CD8-positive, alpha-beta memory T cell (primary cell): ENCODE data around the gene BRWD1. TPM values are rescaled to one million over a fixed set of nuclear protein-coding genes. Genes with fewer than 3 reads are reported as not detected.

Source experiments
- CTCF ChIA-PET: fragments of 350-600 bp; sonication (Branson Sonifier 250); formaldehyde crosslinking; loops from one replicate; lab custom pipeline; 2021; ENCODE audit warnings: antibody characterized with exemption; lab: Charles Lee
- POLR2A ChIA-PET: fragments of 350-600 bp; sonication (Branson Sonifier 250); formaldehyde crosslinking; loops from one replicate; lab custom pipeline; 2021; ENCODE audit warnings: antibody characterized with exemption; lab: Charles Lee
- DNase-seq, 5 donors: peaks; one replicate each; pipeline versions ENCODE4 v3.0.0 to v3.0.0-alpha.2; 2020 to 2022; ENCODE audit warnings: mixed read lengths in 1 of 5
- H3K27ac ChIP-seq: one replicate; pipeline ENCODE4 v1.7.0; 2013; ENCODE audit warnings: low read depth, mild to moderate bottlenecking, low read length, moderate library complexity
- H3K27me3 ChIP-seq: 2 replicates; pipeline ENCODE4 v1.7.0; 2013; ENCODE audit warnings: low read length, mild to moderate bottlenecking; ENCODE audit not compliant: insufficient read depth, poor library complexity, severe bottlenecking
- H3K36me3 ChIP-seq: 2 replicates; pipeline ENCODE4 v1.7.0; 2013; ENCODE audit warnings: mild to moderate bottlenecking, low read length, moderate library complexity; ENCODE audit not compliant: insufficient read depth
- H3K4me1 ChIP-seq: 2 replicates; pipeline ENCODE4 v1.7.0; 2013; ENCODE audit warnings: mild to moderate bottlenecking, low read length, moderate library complexity; ENCODE audit not compliant: insufficient read depth
- H3K4me3 ChIP-seq: 2 replicates; pipeline ENCODE4 v1.7.0; 2013; ENCODE audit warnings: mild to moderate bottlenecking, low read length
- H3K9me3 ChIP-seq: 2 replicates; pipeline ENCODE4 v1.7.0; 2013; ENCODE audit warnings: mild to moderate bottlenecking, low read length
- H3K27ac Mint-ChIP-seq, 8 donors: one replicate each; pipeline ENCODE4 v1.8.0; 2020 to 2021; ENCODE audit warnings: mixed read lengths in 8 of 8, mild to moderate bottlenecking in 6 of 8, inconsistent platforms in 3 of 8, moderate library complexity in 3 of 8
- H3K27me3 Mint-ChIP-seq, 2 donors: one replicate each; pipeline ENCODE4 v1.8.0; 2020 to 2021; ENCODE audit warnings: mixed read lengths in 2 of 2, mild to moderate bottlenecking in 1 of 2, moderate library complexity in 1 of 2
- H3K36me3 Mint-ChIP-seq, 3 donors: one replicate each; pipeline ENCODE4 v1.8.0; 2020 to 2021; ENCODE audit warnings: mixed read lengths in 3 of 3, inconsistent platforms in 1 of 3, mild to moderate bottlenecking in 1 of 3
- H3K4me1 Mint-ChIP-seq, 3 donors: one replicate each; pipeline ENCODE4 v1.8.0; 2020 to 2021; ENCODE audit warnings: mixed read lengths in 3 of 3, inconsistent platforms in 1 of 3, mild to moderate bottlenecking in 1 of 3
- H3K4me3 Mint-ChIP-seq, 7 donors: one replicate each; pipeline ENCODE4 v1.8.0; 2020 to 2021; ENCODE audit warnings: mixed read lengths in 7 of 7, mild to moderate bottlenecking in 6 of 7, moderate library complexity in 4 of 7, inconsistent platforms in 2 of 7
- H3K9me3 Mint-ChIP-seq, 5 donors: one replicate each; pipeline ENCODE4 v1.8.0; 2020 to 2022; ENCODE audit warnings: mixed read lengths in 5 of 5, mild to moderate bottlenecking in 3 of 5, moderate library complexity in 2 of 5, inconsistent platforms in 1 of 5
- polyA plus RNA-seq: library from polyadenylated mRNA; unstranded; fragments of 300-500 nt; fragmentation: Illumina TruSeq; gene quantifications from one replicate; pipeline ENCODE4 v1.2.3, GENCODE V29; 2021
- total RNA-seq, 2 experiments: library from RNA; stranded (reverse); gene quantifications; one replicate each; pipeline ENCODE4 v1.2.3, GENCODE V29; 2021

Gene BRWD1
- total and polyA plus RNA-seq, 3 experiments from 2014 or later, result 23.5 to 37.3 (median 25.8) TPM

DNA sequence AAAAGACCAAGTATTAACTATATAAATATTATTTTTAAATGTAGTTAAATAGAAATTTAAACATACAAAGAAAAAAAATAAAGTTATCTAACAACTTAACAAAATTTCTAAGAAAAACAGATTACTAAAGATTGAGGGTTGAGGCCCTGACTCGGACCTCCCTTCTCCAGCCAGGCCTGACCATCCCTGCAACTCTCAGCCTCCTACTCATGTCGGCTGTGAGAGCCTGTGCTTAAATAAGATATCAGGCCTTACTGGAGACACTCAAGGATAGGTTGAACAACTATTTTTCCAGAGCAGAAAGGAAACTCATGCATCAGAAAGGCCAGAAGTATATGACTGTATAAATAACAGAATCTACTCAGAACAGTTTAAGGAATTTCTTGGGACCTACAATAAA lies 97.1 kb downstream of the BRWD1 start:
- H3K27me3 ChIP-seq, result no peaks in the 10 kb centered on the region
- Mint-ChIP-seq H3K4me3 (no peak overlapping the region), H3K27ac (no peak overlapping the region), H3K27me3 (no peaks in the 10 kb centered on the region), H3K36me3 (peaks cover 5 to 68% (median 12%) of the 10 kb centered on the region in 3 donors), H3K9me3 (no peaks in the 10 kb centered on the region), H3K4me1 (peaks cover 6 to 19% (median 9%) of the 10 kb centered on the region in 3 donors)
- H3K4me1 ChIP-seq, result no peaks in the 10 kb centered on the region
- CTCF ChIA-PET, result no interaction called here
- no peak overlapping the region for H3K27ac ChIP-seq
- peaks cover 12% of the 10 kb centered on the region for H3K36me3 ChIP-seq
- no peaks in the 10 kb centered on the region for H3K9me3 ChIP-seq
- no peak overlapping the region for H3K4me3 ChIP-seq
- DNase-seq, result no peak
- POLR2A ChIA-PET, result no interaction called here

DNA sequence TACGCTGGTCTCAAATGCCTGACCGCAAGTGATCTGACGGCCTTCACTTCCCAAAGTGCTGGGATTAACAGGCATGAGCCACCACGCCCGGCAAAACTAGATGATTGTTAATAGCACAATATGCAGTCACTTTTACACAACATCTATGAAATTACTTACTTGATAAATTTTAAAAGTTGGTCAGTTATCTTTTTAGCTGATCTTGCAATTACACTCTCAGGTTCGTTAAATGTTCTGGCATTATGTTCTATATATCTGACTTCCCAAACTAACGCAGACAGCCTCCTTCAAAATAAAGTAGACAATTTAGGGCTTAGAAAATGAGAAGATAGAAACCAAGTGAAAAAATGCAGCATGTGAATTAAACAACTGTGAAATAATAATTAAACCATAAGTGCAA lies 98.4 kb downstream of the BRWD1 start:
- H3K4me3 Mint-ChIP-seq, result no peak overlapping the region
- H3K27me3 Mint-ChIP-seq, result no peaks in the 10 kb centered on the region
- H3K4me1 Mint-ChIP-seq, result peaks cover 17 to 27% (median 21%) of the 10 kb centered on the region in 3 donors
- no peak overlapping the region for H3K4me3 ChIP-seq
- POLR2A ChIA-PET, result no interaction called here
- H3K9me3 ChIP-seq, result no peaks in the 10 kb centered on the region
- H3K27ac Mint-ChIP-seq, result peak overlapping the region in 1 of 8 donors; percentile 8
- H3K36me3 Mint-ChIP-seq, result peaks cover 5 to 71% (median 15%) of the 10 kb centered on the region in 3 donors
- peaks cover 5% of the 10 kb centered on the region for H3K4me1 ChIP-seq
- no peak for DNase-seq
- CTCF ChIA-PET, result no interaction called here
- H3K27ac ChIP-seq, result no peak overlapping the region
- H3K27me3 ChIP-seq, result no peaks in the 10 kb centered on the region
- H3K9me3 Mint-ChIP-seq, result no peaks in the 10 kb centered on the region
- peaks cover 16% of the 10 kb centered on the region for H3K36me3 ChIP-seq

DNA sequence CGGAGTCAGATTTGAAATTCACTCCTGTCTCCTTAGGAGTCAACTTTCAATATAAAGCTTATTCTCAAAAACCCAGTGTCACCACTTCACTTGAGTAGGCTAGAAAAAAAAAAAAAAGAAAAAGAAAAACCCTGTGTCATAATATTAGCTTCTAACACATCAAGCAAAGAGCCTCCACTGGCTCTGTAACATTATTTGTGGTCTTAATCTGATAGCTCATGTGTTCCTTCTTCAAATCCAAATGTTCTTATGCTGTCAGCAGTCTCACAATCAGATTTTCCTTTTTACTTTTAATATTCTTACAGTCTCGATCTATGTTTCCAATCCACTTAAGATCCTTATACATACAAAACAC lies 104.1 kb downstream of the BRWD1 start:
- no peaks in the 10 kb centered on the region for H3K27me3 Mint-ChIP-seq
- Histone ChIP-seq H3K27ac (peak overlapping the region; percentile 62), H3K36me3 (peaks cover 22% of the 10 kb centered on the region), H3K4me1 (peaks cover 5% of the 10 kb centered on the region), H3K9me3 (no peaks in the 10 kb centered on the region), H3K27me3 (no peaks in the 10 kb centered on the region), H3K4me3 (no peak overlapping the region)
- ChIA-PET CTCF (no interaction called here), POLR2A (no interaction called here)
- no peak for DNase-seq
- H3K36me3 Mint-ChIP-seq, result peaks cover 0 to 78% (median 21%) of the 10 kb centered on the region in 3 donors
- H3K4me1 Mint-ChIP-seq, result peaks cover 24 to 40% (median 37%) of the 10 kb centered on the region in 3 donors
- no peak overlapping the region for H3K4me3 Mint-ChIP-seq
- no peaks in the 10 kb centered on the region for H3K9me3 Mint-ChIP-seq
- H3K27ac Mint-ChIP-seq, result peak overlapping the region in 5 of 8 donors; percentile 5 to 85 (median 34)

DNA sequence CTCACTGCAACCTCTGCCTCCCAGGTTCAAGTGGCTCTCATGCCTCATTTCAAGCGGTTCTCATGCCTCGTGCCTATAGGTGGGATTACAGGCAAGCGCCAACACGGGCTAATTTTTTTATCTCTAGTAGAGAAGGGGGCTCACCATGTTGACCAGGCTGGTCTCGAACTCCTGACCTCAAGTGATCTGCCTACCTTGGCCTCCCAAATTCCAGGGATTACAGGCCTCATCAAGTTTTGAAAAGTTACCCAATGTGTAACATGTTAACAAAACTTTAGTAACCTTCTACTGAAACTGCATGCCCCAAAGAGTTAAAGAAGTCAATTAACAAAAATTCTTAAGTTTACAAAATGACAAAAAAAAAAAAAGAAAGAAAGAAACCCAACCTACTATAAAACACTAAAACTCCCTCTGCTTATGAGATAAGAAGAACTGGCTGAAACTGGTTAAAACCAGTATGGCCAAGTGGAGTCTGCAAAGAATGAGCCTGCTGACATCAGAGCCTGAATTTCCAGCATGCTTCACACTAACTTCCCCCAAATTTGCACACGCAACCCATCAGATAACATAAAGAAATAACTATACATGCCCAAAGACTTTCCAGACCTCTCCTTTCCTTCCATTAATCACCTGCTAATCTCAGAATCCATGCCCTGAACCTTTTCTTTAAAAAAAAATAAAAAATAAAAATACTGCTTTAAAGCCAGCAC lies 104.7 kb downstream of the BRWD1 start:
- Histone ChIP-seq H3K9me3 (no peaks in the 10 kb centered on the region), H3K27me3 (no peaks in the 10 kb centered on the region), H3K36me3 (peaks cover 22% of the 10 kb centered on the region), H3K4me3 (no peak overlapping the region), H3K27ac (peak overlapping the region; percentile 62), H3K4me1 (peaks cover 5% of the 10 kb centered on the region)
- H3K27me3 Mint-ChIP-seq, result no peaks in the 10 kb centered on the region
- H3K4me1 Mint-ChIP-seq, result peaks cover 24 to 40% (median 37%) of the 10 kb centered on the region in 3 donors
- DNase-seq, result no peak
- H3K9me3 Mint-ChIP-seq, result no peaks in the 10 kb centered on the region
- ChIA-PET CTCF (no interaction called here), POLR2A (no interaction called here)
- peaks cover 0 to 74% (median 20%) of the 10 kb centered on the region in 3 donors for H3K36me3 Mint-ChIP-seq
- peak overlapping the region in 6 of 8 donors; percentile 10 to 85 (median 66) for H3K27ac Mint-ChIP-seq
- no peak overlapping the region for H3K4me3 Mint-ChIP-seq

DNA sequence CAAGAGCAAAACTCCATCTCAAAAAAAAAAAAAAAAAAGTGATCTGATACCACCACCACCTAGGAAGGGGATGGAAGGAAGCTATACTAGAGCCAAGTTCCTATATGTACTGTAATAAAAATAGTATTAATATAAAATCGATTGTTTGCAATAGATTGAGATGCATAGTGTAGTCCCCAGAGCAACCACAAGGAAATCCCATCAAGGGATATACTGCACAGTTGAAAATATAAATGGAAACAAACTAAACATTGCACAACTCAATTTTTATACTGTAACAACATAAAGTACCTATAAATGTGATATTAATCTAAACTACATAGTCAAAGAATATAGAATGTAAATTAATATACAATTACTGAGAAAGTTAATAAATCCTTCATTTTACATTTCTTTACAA lies 109.3 kb downstream of the BRWD1 start:
- Histone ChIP-seq H3K4me3 (no peak overlapping the region), H3K9me3 (no peaks in the 10 kb centered on the region), H3K4me1 (no peaks in the 10 kb centered on the region), H3K27ac (no peak overlapping the region), H3K27me3 (no peaks in the 10 kb centered on the region), H3K36me3 (peaks cover 34% of the 10 kb centered on the region)
- Mint-ChIP-seq H3K27me3 (no peaks in the 10 kb centered on the region), H3K4me3 (no peak overlapping the region), H3K36me3 (peaks cover 11 to 73% (median 26%) of the 10 kb centered on the region in 3 donors), H3K9me3 (no peaks in the 10 kb centered on the region), H3K4me1 (peaks cover 6 to 12% (median 9%) of the 10 kb centered on the region in 3 donors), H3K27ac (no peak overlapping the region)
- no peak for DNase-seq
- CTCF ChIA-PET, result interaction anchor here (1.0 kb wide), 1 partner anchor 20 kb away, joined by 3 read pairs; no protein-coding TSS in a partner anchor
- POLR2A ChIA-PET, result no interaction called here

DNA sequence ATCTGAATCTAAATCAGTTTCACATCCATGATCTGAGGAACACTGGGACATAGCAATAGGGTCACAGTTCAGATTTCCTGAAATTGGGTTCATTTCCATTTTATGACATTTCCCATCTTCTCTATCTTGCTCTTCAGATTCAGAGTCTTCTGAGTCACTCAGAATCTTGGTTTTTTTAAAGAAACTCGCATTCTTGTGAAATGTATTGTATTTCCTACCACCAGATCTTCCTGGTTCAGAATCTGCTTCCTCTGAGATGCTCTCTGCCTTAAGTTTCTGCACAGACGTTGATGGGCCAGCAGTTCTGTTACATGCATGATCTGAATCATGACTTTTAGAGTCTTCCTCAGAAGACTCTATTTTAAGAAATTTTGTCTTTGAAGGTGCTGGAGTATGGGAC lies 114.6 kb downstream of the BRWD1 start:
- H3K36me3 ChIP-seq, result peaks cover 33% of the 10 kb centered on the region
- peaks cover 14 to 82% (median 29%) of the 10 kb centered on the region in 3 donors for H3K36me3 Mint-ChIP-seq
- POLR2A ChIA-PET, result no interaction called here
- H3K9me3 ChIP-seq, result no peaks in the 10 kb centered on the region
- no peak for DNase-seq
- H3K27me3 ChIP-seq, result no peaks in the 10 kb centered on the region
- H3K27ac ChIP-seq, result no peak overlapping the region
- H3K4me3 Mint-ChIP-seq, result no peak overlapping the region
- H3K27ac Mint-ChIP-seq, result peak overlapping the region in 3 of 8 donors; percentile 1 to 8 (median 5)
- no peaks in the 10 kb centered on the region for H3K4me1 ChIP-seq
- H3K27me3 Mint-ChIP-seq, result no peaks in the 10 kb centered on the region
- H3K9me3 Mint-ChIP-seq, result peaks cover 0 to 1% (median 0%) of the 10 kb centered on the region in 5 donors
- CTCF ChIA-PET, result no interaction called here
- no peak overlapping the region for H3K4me3 ChIP-seq
- peaks cover 20 to 29% (median 24%) of the 10 kb centered on the region in 3 donors for H3K4me1 Mint-ChIP-seq

DNA sequence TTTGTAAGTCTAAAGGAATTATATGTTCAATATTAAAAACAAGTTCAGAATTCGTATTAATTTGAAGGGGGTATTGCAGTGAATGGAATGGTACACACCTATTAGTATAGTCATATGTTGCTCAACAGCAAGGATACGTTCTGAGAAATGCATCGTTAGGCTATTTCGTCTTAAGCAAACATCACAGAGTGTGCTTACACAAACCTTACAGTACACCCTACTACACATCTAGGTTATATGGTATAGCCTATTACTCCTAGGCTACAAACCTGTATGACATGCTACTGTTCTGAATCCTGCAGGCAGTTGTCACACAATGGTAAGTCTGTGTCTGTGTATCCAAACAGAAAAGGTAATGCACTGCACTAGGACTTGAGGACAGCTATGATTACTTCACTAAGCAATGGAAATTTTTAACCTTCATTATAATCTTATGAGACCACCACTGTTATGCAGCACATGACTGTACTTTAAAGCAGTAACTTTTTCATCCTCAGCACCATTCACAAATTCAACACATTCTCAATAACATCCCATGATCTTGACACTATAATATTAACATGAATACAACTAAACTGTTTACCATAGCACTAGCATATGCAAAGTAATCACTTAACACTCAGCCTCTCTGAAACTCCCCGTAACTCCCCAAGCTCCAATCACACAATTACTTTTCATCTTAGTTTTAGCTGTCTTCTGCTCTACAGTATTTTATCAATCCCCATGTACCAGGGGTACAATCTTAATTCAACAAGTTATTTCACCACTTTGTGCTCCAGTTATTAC lies 115.8 kb downstream of the BRWD1 start:
- Mint-ChIP-seq H3K27me3 (no peaks in the 10 kb centered on the region), H3K36me3 (peaks cover 11 to 81% (median 26%) of the 10 kb centered on the region in 3 donors), H3K4me3 (no peak overlapping the region), H3K4me1 (peaks cover 20 to 29% (median 24%) of the 10 kb centered on the region in 3 donors), H3K27ac (peak overlapping the region in 5 of 8 donors; percentile 1 to 58 (median 5)), H3K9me3 (peaks cover 0 to 1% (median 0%) of the 10 kb centered on the region in 5 donors)
- POLR2A ChIA-PET, result no interaction called here
- DNase-seq, result no peak
- Histone ChIP-seq H3K4me1 (no peaks in the 10 kb centered on the region), H3K36me3 (peaks cover 33% of the 10 kb centered on the region), H3K4me3 (no peak overlapping the region), H3K9me3 (no peaks in the 10 kb centered on the region), H3K27me3 (no peaks in the 10 kb centered on the region), H3K27ac (no peak overlapping the region)
- CTCF ChIA-PET, result no interaction called here

DNA sequence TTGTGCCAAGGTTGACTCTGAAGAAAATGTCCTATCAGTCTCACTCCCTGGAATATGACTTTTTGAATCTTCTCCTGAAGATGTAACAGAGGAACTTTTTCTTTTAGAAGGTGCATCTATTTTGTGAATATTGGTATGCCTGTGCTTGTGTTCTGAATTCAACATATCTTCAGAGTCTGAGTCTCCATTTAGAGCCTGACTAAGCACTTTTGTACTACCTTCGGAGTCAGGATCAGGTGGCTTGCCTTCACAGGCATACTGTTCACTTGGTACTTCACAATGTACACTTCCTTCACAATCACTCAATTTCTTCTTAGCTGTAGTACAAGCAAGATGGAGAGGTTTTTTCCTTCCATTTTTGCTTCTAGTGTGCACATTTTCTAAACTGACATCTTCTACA lies 116.6 kb downstream of the BRWD1 start:
- Histone ChIP-seq H3K27ac (no peak overlapping the region), H3K9me3 (no peaks in the 10 kb centered on the region), H3K36me3 (peaks cover 27% of the 10 kb centered on the region), H3K4me1 (no peaks in the 10 kb centered on the region), H3K4me3 (no peak overlapping the region), H3K27me3 (no peaks in the 10 kb centered on the region)
- no peaks in the 10 kb centered on the region for H3K27me3 Mint-ChIP-seq
- peaks cover 11 to 77% (median 26%) of the 10 kb centered on the region in 3 donors for H3K36me3 Mint-ChIP-seq
- ChIA-PET CTCF (no interaction called here), POLR2A (no interaction called here)
- DNase-seq, result no peak
- peak overlapping the region in 4 of 7 donors; percentile 33 to 71 (median 69) for H3K4me3 Mint-ChIP-seq
- H3K27ac Mint-ChIP-seq, result peak overlapping the region; percentile 43 to 87 (median 76)
- H3K9me3 Mint-ChIP-seq, result peaks cover 0 to 1% (median 0%) of the 10 kb centered on the region in 5 donors
- peaks cover 20 to 29% (median 24%) of the 10 kb centered on the region in 3 donors for H3K4me1 Mint-ChIP-seq
